NCI-H146 treated with DMSO at 0.1 percent for 48 hours (cell line): Measurements from ENCODE around the gene SEC24D.

Experiments
- DNase-seq: peaks from one replicate; lab custom pipeline; 2025; ENCODE audit not compliant: unreplicated experiment; lab: John Stamatoyannopoulos, UW

The SEC24D gene

DNA sequence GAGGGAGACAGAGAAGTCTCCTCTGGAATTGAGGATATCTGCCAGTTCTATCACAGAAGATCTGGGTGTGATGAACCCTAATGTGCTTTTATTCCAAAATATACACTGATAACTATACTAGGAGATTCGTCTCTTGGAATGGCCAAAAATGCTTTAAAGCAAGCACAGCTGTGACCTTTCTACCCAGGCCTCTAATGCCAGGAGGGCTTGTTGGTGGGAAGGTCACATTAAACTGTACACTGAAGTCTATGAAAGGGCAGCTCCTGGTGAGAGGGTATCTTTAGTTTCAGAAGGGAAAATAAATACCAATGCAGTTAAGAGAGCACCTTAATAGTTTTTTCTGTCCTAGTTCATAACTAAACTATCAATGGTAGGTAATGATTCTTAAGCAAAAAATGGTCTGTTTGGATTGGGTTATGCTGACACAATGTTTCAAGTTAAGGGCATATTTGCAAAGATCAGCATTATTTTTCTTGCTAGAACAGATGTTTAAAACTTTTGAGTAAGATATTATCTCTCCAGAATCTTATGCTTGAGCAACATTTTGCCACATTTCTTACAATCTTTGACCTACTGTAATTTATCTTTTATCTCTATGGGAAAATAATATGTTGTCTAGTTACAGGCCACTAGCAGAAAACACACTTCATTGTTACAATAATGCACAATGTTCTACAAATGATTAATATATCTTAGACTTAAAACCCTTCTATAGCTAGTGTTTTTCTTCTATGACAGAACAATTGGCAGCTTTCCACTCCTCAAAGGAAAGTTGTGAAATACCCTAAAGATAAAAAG lies 59.6 kb downstream of the SEC24D start:
- DNase-seq: no peak

DNA sequence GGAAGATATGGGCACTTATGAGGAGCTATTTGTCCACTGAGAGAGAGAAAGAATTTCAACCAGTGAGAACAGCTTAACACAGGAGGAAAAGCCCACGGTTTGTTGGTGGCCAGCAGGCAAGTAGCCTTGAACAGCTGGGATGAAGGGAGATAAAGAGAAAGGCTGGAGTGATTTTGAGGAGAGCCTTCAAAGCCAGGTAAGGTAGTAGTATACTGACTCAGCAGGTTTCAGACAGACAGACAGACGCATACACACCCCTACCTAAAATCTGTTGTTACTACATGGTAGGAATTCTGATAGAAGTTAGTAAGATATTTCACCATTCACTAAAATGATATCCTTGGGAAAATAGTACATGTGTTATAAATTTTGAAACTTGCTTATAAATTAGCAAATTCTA lies 60.5 kb downstream of the SEC24D start:
- DNase-seq: no peak

GRCh38 chr4:118774989-118775388 lies 60.9 kb downstream of the SEC24D start:
- no peak for DNase-seq

DNA sequence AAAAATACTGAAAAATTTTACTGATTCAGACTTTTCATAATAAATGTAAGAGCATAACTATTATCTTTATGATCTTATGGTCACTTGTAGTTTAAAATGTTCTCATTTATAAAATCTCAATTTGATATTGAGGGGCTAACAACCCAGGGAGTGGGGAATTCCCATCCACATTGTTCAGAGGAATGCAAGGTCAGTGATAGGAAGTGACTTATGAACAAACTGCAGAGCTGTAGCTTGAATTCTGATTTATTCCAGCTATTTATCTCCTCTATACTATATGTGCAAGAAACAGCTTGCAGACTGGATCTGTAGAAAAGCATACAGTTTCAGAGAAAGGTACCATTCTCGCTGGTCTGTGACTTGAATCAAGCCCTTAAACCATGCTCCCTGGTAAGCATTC lies 61.6 kb downstream of the SEC24D start:
- DNase-seq: no peak

DNA sequence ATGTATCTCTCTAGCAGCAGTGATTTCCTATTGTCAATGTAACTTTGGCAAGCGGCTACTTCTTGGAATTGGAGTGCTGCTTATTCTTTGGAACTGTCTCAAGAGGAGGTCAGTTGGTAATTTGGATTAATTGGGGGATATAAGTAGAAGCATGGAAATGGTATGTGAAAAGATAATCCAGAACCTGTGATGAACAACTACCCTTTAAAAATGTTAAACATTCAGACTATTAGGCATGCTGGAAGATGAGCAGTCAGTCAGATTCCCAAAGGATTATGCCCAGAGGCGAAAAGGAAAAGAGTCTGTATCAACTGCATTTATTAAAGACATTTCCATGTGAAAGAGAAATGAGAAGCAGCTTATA lies 62.5 kb downstream of the SEC24D start:
- DNase-seq: no peak

DNA sequence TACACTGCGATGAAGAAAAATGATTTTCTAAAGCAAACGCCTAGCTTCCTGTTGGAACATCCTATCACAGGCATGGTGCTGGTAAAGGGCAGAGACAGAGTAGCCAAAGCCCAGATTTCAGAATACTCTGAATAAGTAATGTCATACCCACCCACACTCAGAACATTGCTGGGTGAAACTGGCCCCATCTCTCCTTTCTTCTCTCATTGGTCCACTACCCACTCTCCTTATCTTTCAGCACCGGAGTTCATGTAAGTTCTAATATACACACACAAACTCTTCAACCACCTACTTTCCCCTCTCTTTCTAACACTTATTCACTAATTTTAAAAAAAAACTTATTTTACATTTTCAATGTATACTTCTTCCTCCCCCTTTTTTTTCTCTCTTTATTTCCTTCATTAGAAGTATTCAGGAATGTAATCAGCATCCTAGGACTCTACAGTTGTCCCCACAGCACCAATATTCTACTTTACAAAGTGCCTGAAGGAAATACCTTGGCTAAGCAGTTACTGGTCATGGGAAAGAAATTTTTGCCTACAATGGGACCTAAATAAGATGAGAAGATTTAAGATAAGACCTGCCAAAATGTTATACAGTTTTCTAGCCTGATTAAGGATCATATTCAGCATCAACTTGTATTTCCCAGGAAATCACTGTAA lies 63.0 kb downstream of the SEC24D start:
- no peak for DNase-seq

- no peak for DNase-seq
Observed at GRCh38 chr4:118772081-118772766, 63.7 kb downstream of the SEC24D start.

GRCh38 chr4:118770741-118771187 lies 65.2 kb downstream of the SEC24D start:
- DNase-seq: no peak

GRCh38 chr4:118769161-118769560 lies 66.8 kb downstream of the SEC24D start:
- no peak for DNase-seq

- no peak for DNase-seq
Observed at GRCh38 chr4:118767109-118767508, 68.8 kb downstream of the SEC24D start.

- no peak for DNase-seq
Observed at GRCh38 chr4:118765399-118765798, 70.5 kb downstream of the SEC24D start.

GRCh38 chr4:118762730-118763477 lies 73.0 kb downstream of the SEC24D start:
- no peak for DNase-seq

- DNase-seq: no peak
Observed at GRCh38 chr4:118762155-118762554, 73.8 kb downstream of the SEC24D start.

- no peak for DNase-seq
Observed at GRCh38 chr4:118761397-118762016, 74.4 kb downstream of the SEC24D start.

DNA sequence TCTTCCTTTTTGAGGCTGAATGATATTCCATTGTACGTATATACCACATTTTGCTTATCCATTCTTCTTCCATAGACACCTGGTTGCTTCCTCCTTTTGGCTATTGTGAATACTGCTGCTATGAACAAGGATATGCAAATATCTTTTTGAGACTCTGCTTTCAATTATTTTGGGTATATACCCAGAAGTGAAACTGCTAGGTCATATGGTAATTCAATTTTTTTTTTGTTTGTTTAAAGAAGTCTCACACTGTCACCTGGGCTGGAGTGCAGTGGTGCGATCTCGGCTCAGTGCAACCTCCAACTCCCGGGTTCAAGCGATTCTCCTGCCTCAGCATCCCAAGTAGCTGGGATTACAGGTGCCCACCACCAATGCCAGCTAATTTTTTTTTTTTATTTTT lies 75.4 kb downstream of the SEC24D start:
- DNase-seq: no peak

- no peak for DNase-seq
Observed at GRCh38 chr4:118760092-118760491, 75.8 kb downstream of the SEC24D start.

DNA sequence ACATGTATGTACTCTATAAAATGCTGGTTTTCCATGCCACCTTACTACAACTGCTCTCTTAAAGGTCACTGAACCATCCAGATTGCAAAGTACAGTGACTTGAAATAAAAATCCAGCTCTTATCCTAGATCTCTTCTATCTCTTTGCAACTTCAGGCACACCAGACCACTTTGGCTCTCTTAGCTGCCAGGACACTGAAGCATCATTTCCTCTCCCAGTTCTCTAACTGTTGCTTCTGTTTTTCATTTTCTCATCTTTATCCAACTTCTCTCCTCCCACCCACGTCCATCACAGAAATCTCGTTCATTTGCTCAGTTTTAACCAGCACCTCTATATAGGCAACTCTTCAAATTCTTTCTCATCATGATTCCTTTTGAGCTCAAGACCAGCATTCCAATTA lies 76.4 kb downstream of the SEC24D start:
- no peak for DNase-seq

- no peak for DNase-seq
Observed at GRCh38 chr4:118758293-118758692, 77.6 kb downstream of the SEC24D start.

DNA sequence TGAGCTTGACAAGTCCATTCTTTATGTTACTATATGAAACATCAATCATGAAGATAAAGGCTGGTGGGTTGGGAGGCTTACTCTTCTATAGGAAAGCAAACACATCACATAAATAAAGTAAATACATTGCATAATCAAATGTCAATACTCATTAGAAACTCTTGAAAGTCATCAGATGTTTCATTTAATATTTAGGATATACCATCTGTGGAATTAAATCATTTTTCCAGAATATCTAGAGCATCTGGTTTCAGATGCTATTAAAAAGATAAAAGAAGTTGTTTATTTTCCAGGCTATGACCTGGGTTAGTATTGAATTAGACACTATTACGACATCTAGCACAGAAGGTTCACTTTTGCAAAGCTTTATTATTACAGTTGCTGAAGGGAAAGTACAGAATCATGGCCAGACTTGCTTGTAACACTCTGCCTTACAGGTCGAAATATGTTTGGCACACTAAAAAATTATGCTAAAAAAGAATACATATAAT lies 78.1 kb downstream of the SEC24D start:
- DNase-seq: no peak

DNA sequence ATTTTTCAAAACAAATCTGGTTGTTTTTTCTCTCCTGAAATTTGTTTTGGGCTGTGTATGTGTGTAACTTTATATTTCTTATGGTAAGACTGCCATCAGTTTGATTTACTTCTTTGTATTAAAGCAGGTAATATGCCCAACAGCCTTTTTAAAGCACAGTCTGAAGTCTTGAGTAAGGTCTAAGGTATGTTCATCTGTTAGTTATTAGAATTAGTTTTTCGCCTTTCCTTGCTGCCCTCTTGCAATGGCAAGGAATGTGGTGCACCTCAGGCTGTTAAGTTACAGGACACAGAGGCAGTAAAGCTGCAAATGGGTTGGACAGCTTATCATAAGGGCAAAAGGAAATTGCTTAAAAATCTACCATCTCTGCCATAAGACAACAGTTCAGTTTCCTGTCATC lies 79.0 kb downstream of the SEC24D start:
- DNase-seq: no peak

GRCh38 chr4:118756429-118756828 lies 79.5 kb downstream of the SEC24D start:
- no peak for DNase-seq
